ENCODE results near the gene TEKT2.

Gene TEKT2

DNA sequence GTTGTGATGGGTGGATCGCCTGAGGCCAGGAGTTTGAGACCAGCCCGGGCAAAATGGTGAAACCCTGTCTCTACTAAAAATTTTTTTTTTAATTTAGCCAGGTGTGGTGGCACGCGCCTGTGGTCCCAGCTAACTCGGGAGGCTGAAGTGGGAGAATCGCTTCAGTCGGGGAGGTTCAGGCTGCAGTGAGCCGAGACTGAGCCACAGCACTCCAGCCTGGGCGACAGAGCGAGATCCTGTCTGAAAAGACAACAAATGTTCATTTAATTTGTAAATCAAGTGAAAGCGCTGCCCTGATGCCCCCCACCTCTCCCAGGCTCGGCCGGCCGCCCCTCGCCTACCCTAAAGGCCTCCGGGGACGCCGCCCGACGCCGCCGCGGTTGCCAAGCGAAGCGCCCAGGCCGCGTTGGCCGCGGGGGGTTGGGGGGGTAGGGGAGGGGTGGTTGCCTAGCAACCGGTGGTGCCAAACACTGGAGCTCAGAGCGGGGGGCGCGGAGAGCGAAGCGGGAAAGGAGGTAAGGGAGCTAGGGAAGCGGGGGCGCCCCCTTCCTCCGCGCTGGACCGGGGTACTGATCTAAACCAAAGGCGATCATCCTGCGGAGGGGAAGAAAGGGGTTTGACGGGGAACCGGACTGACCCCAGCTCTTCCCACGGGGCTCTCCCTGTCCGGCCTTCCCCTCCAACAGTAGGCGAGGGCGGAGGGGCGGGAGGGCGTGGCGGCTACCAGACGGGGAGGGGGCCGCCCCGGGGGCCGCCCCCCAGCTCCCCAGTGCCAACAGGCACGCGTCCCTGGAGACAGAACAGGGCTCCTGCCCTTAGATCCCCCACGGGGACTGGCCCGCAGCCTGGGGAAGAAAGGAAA lies at the start of gene TEKT2:
TEKT2 (plus strand) TSS at position 460 of the 862 bp plus-strand sequence. CDS start 828 bp downstream, outside the sequence.
- no peak for DNase-seq (ENCODE audit: low spot score)

GRCh38 chr1:36034692-36035091 lies 49.2 kb upstream of the TEKT2 start:
- no peak for DNase-seq (ENCODE audit: low spot score)

DNA sequence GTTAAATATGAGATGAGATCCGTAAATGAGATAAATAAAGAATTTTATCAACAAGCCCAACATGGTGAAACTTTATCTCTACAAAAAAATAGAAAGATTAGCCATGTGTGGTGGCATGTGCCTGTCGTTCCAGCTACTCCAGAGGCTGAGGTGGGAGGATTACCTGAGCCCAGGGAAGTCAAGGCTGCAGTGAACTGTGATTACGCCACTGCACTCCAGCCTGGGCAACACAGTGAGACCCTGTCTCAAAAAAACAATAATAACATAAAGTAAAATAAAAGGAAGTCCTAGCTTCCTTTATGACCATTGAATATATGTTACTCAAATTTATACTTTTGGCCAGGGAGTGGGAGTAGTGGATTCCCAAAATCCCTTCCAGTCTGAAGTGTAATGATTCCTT lies 48.7 kb upstream of the TEKT2 start:
- DNase-seq (ENCODE audit: low spot score), result no peak

- DNase-seq (ENCODE audit: low spot score), result no peak
These were observed 43.7 kb upstream of the TEKT2 start for GRCh38 chr1:36040238-36040637.

DNA sequence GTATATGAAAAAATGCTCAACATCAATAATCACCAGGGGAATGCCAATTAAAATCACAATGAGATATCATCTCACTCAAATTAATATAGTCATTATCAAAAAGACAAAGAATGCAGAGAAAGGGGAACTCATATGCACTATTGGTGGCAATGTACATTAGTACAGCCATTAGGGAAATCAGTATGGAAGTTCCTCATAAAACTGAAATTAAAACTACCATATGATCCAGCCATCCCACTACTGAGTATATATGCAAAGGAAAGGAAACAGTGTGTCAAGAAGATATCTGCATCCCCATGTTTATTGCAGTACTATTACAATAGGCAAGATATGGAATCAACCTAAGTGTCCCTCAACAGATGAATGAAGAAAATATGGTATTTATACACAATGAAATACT lies 32.1 kb upstream of the TEKT2 start:
- no peak for DNase-seq (ENCODE audit: low spot score)

DNA sequence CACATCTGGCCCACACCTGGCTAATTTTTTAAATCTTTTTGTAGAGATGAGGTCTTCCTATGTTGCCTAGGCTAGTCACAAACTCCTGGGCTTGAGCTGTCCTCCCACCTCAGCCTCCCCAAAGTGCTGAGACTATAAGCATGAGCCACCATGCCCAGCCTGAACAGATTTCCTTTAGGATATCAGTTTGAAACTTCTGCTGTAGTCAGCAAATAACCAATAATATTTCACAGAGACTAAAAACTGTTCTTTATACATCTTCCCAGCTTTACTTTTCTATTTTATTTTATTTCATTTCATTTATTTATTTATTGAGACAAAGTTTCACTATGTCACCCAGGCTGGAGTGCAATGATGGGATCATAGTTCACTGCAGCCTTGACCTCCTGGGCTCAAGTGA lies 29.9 kb upstream of the TEKT2 start:
- no peak for DNase-seq (ENCODE audit: low spot score)

DNA sequence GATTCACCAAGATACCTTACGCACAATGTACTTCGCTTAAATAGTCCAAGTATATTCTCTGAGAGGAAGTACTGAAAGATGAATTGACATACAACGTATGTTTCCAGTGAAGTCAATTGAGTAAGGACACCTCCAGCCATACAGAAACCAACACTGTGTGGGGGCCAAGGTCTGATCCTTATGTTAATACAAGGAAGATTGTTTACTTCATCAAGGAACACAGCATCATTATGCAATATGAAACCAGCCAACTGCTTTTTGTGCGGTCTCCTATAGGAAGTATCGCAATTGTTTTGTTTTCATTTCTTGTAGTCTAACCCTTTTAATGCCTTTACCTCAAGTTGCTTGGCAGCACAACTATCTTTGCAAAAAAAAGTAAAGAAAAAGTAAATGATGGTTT lies 28.2 kb upstream of the TEKT2 start:
- DNase-seq (ENCODE audit: low spot score), result no peak

DNA sequence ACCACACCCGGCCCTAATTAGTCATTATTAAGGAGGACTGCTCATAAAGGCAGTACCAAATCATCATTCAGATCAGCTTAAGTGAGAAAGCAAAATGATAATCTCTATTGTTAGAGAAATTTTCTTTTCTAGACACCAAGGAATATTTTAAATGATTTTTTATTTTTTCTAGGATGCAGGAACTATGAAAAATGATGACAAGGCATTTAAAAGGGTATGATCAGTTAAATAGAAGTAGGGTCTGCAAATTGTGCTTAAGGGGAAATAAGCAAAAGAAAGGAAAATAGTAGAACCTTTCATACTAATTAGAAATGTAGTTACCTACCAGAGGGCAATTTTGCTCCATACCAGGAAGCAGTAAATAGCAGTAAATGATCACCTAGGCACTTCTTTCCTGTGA lies 21.6 kb upstream of the TEKT2 start:
- DNase-seq (ENCODE audit: low spot score), result no peak

GRCh38 chr1:36067871-36068270 lies 16.0 kb upstream of the TEKT2 start:
- DNase-seq (ENCODE audit: low spot score), result no peak

DNA sequence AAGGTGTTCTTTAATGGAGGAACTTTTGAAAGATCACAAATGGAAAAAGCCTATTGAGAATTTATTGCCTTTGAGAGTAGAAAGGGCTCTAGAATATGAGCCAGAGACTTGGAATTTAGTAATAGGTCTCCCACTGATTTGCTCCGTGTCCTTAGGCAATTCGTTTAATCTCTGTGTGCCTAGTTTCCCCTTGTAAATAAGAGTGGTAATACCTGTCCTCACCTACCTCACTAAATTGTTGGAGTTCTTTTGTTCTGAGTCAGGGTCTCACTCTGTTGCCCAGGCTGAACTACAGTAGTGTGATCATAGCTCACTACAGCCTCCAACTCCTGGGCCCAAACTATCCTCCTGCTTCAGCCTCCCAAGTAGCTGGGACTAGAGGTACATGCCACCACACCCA lies 15.0 kb upstream of the TEKT2 start:
- DNase-seq (ENCODE audit: low spot score), result no peak

GRCh38 chr1:36070349-36070748 lies 13.5 kb upstream of the TEKT2 start:
- no peak for DNase-seq (ENCODE audit: low spot score)

- no peak for DNase-seq (ENCODE audit: low spot score)
These were observed 6.8 kb upstream of the TEKT2 start for GRCh38 chr1:36076979-36077573.

- no peak for DNase-seq (ENCODE audit: low spot score)
These were observed 3.7 kb upstream of the TEKT2 start for GRCh38 chr1:36080236-36080635.

DNA sequence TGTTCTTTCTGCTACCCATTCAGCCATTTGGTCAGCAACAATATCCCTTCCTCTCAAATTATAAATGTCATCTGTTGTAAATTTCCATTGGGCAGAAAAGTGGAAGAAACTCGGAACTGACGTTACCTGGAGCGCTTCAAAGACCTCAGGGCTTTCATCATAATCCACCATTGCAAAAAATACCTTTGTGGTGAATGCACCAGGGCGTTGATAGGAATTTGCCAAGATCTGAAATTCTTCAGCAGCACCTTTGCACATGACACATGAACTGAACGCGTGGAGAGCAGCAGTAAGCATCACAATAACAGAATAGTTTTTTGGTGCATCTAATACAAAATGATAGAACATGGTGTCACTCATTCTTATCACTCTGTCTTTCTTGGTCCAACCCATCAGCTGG lies 3.1 kb upstream of the TEKT2 start:
- no peak for DNase-seq (ENCODE audit: low spot score)

- no peak for DNase-seq (ENCODE audit: low spot score)
These were observed 1.9 kb upstream of the TEKT2 start for GRCh38 chr1:36081926-36082485.

- no peak for DNase-seq (ENCODE audit: low spot score)
These were observed 675 bp upstream of the TEKT2 start for GRCh38 chr1:36083219-36083618.

DNA sequence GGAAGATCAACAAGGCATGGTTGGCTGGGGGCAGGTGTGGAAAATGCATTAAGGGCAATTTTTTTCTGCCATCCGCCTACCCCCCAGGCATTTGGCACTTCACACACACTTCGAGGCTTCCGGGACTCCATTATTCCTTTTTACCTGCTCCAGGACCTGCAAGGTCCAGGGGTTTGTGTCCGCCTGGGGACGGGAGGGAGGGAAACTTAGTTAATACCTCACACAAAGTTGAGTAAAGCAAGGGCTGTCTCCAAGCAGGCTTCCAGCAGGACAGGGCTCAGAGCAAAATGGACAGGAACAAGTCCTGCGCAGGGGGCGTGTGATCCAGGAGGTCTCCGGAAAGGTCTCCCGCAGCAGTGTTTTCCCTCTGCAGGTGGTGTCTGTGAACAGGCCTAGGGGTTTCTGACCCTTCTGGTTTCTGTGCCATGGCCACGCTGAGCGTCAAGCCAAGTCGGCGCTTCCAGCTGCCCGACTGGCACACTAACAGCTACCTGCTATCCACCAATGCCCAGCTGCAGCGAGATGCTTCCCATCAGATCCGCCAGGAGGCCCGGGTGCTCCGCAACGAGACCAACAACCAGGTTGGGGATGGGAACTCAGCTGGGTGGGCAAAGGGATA lies 712 bp downstream of the TEKT2 start:
- DNase-seq (ENCODE audit: low spot score), result no peak

- DNase-seq (ENCODE audit: low spot score), result no peak
These were observed 1.2 kb downstream of the TEKT2 start for GRCh38 chr1:36085126-36085525.

- DNase-seq (ENCODE audit: low spot score), result no peak
These were observed 2.0 kb downstream of the TEKT2 start for GRCh38 chr1:36085686-36086526.

DNA sequence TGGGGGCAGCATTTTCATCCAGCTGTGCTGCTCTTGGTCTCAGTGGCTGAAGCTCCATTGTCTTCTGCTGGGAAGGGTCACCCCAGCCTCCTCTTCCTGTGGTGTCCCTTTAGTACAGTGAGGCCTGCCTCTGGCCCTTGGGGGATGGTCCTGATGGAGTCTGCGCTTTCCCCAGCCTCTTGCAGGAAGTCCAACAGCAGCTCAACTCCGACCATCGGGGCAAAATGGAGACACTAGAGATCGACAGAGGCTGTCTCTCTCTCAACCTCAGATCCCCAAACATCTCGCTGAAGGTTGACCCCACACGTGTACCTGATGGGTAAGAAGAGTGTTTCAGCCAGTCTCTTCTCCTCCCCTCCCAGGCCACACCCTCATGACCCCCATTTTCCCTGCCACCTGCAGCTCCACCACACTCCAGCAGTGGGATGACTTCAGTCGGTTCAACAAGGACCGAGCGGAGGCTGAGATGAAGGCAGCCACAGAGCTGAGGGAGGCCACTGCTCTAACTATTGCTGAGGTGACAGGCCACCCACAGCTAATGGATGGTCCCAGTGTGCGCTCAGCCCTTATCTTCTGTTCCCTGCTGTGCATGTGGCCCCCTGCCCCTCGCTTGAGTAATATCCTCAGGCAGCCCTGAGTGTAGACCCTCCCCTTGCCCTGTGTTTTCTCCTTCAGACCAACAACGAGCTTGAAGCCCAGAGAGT lies 2.8 kb downstream of the TEKT2 start:
- DNase-seq (ENCODE audit: low spot score), result no peak
